Dendritic cell treated with granulocyte-macrophage colony-stimulating factor and Interleukin-4, amounts not matched to agents 40 ng/mL and 50 ng/mL, for 4 days (primary cell): Measurements from ENCODE around the gene SARDH.
"Not testable (repeated sequence)": the region's sequence is repeated elsewhere in the genome, so short reads cannot be mapped to it uniquely, and the experiment has no call there.

Experiments
- H3K27ac Mint-ChIP-seq: one replicate; pipeline ENCODE4 v1.8.0; 2022; ENCODE audit warnings: mild to moderate bottlenecking, mixed read lengths
- H3K27me3 Mint-ChIP-seq: one replicate; pipeline ENCODE4 v1.8.0; 2022; ENCODE audit warnings: mild to moderate bottlenecking, mixed read lengths
- H3K36me3 Mint-ChIP-seq: one replicate; pipeline ENCODE4 v1.8.0; 2022; ENCODE audit warnings: low read depth, mixed read lengths
- H3K4me1 Mint-ChIP-seq: one replicate; pipeline ENCODE4 v1.8.0; 2022; ENCODE audit warnings: low read depth, mixed read lengths
- H3K4me3 Mint-ChIP-seq: one replicate; pipeline ENCODE4 v1.8.0; 2022; ENCODE audit warnings: mild to moderate bottlenecking, moderate library complexity, mixed read lengths
- H3K9me3 Mint-ChIP-seq: one replicate; pipeline ENCODE4 v1.8.0; 2022; ENCODE audit warnings: mixed read lengths
- intact Hi-C: fragments of 100-400 bp; cut with micrococcal nuclease; formaldehyde crosslinking; loops from one replicate; pipeline ENCODE4 v1.15.0; 2022

Gene SARDH

DNA sequence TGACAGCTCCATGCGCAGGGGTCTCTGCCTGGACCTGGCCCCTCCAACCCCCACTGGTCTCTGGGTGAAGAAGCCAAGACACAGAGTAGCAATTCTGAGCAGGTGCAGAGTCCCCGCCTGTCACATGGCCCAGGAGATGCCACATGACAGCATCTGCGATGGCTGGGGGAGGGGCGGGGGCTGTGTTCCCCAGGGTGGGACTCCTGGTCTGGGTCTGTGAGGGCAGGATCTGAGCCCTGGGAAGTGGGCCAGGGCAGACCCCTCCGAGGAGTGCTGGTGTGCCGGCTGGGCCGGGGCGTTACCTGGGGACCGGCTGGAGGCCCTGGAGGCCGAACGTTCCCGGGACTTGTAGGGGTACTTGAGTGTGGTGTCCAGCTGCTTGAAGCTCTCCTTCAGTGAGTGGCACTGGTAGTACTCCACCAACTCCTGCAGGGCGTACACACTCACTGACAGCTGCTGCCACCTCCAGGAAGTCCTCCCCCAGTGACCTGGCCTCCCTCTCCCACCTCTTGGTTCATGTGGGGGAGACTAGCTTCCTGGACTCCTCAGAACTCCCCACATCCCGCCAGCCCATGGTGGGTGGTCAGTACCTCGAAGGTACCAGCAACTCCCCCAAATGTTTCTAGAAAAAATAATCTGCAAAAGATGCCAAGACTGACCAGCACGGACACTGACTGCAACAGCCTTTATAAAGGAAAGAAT, 32.1 kb upstream of the SARDH start:
- H3K27me3 Mint-ChIP-seq = no peaks in the 10 kb centered on the region
- H3K9me3 Mint-ChIP-seq = peaks cover 21% of the 10 kb centered on the region
- no peak overlapping the region for H3K27ac Mint-ChIP-seq
- no peaks in the 10 kb centered on the region for H3K4me1 Mint-ChIP-seq
- intact Hi-C loops = no loop called here
- H3K4me3 Mint-ChIP-seq = no peak overlapping the region
- H3K36me3 Mint-ChIP-seq = peaks cover 94% of the 10 kb centered on the region

DNA sequence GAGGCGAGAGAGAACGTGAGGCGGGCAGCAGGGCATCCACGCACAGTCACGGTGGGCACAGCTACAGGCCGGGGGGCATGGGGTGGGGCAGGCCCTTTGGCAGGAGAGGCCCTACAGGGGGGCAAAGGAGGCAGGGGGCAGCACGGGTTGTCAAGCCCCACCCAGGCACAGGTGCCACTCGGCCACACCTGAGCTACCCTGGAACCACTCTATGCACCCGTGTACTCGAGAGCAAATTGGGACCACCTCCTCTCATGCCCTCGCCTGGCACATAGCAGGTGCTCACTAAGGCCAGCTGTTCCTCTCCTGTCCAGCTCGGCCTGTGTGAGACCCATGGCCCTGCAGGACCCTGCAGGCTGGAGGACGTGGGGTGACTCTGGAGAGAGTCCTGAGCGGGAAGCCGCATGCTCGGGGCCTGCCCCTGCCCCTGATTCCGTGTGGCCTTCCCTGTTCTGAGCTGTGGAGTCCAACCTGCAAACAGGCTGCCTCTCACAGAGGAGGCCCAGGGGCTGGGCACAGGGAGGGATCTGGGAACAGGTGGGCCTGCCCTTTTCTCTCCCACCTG, 31.4 kb upstream of the SARDH start:
- intact Hi-C loops = no loop called here
- H3K36me3 Mint-ChIP-seq = peaks cover 93% of the 10 kb centered on the region

DNA sequence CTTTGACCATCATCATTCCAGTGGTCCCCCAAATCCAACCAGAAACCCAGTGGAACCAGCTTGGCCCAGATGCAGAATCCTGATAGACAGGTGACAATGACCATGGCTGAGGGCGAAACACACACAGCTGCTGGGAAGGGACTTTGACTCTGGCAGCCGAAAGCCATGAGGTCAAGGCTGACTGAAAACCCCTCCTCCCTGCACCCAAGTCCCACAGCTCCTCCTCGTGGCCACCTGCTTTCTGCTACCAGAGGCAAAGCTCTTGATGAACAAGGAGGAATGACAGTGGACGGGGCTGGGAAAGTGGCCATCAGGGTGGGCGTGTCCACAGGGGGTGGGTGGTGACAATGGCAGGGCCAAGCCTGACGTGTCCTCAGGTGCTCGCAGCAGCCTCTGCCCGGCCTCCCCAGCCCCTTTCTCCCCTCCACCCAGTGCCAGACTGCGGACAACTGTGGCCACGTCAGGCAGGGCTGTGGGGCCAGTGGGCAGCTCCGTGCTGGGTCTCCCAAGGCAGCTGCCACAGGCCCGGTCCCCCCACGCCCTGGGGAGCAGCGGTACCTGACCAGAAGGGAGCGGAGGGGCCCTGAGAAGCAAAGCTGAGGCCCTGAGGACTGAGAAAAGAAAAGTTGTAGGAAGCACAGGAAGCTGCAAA, 30.8 kb upstream of the SARDH start:
- H3K4me1 Mint-ChIP-seq = no peaks in the 10 kb centered on the region
- no peak overlapping the region for H3K27ac Mint-ChIP-seq
- H3K9me3 Mint-ChIP-seq = peaks cover 21% of the 10 kb centered on the region
- H3K27me3 Mint-ChIP-seq = no peaks in the 10 kb centered on the region
- H3K4me3 Mint-ChIP-seq = no peak overlapping the region
- intact Hi-C loops = no loop called here
- peaks cover 93% of the 10 kb centered on the region for H3K36me3 Mint-ChIP-seq

More for the DNA sequence above, 31.4 kb upstream of the SARDH start:
- H3K4me3 Mint-ChIP-seq = no peak overlapping the region
- H3K27me3 Mint-ChIP-seq = no peaks in the 10 kb centered on the region
- no peak overlapping the region for H3K27ac Mint-ChIP-seq
- no peaks in the 10 kb centered on the region for H3K4me1 Mint-ChIP-seq
- H3K9me3 Mint-ChIP-seq = peaks cover 21% of the 10 kb centered on the region

DNA sequence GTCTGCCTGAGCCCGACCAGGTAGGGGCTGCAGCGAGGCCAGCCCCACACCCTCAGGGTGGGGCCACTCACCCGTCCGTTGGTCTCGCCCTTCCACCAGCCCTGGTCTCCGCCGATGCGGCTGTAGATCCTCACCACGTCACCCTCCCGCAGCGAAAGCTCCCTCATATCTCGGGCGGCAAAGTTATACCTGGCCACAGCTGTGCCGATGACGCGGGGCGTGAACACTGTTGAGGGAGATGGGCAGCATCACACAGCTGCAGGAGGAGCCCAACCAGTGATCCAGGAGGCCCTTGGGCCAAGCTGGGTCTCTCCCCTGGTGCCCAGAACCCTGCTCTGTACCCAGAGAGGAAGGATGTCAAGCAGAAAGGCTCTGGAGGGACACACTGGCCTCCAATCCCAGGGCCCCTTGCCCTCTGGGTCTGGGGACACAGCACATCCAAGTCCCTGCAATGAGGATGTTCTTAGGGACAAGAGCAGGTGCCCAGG, 30.3 kb upstream of the SARDH start:
- peaks cover 93% of the 10 kb centered on the region for H3K36me3 Mint-ChIP-seq
- no peak overlapping the region for H3K27ac Mint-ChIP-seq
- no peaks in the 10 kb centered on the region for H3K4me1 Mint-ChIP-seq

DNA sequence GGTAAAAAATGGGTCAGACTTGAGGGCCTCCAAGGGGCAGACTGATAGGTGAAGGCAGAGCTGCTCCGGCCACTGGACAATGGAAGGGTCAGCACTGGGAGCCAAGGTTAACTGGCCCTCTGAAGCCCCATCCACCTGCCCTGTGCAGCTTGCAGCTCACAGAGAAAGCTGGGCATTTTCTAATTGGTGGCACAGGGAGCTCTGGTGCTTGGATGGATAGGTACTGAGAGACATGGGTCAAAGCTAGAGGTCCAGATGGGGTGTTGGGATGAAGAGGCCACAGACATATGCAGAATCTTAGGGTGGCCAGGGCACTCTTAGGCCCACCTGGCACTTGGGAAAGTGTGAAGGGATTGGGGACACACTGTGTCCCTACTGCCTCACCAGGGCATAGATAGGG, 29.5 kb upstream of the SARDH start:
- Mint-ChIP-seq H3K27me3 (no peaks in the 10 kb centered on the region), H3K4me1 (no peaks in the 10 kb centered on the region), H3K4me3 (no peak overlapping the region), H3K9me3 (peaks cover 21% of the 10 kb centered on the region), H3K27ac (no peak overlapping the region), H3K36me3 (peaks cover 95% of the 10 kb centered on the region)
- intact Hi-C loops = no loop called here

More for the DNA sequence above, 30.3 kb upstream of the SARDH start:
- Mint-ChIP-seq H3K4me3 (no peak overlapping the region), H3K27me3 (no peaks in the 10 kb centered on the region), H3K9me3 (peaks cover 21% of the 10 kb centered on the region)
- intact Hi-C loops = no loop called here

DNA sequence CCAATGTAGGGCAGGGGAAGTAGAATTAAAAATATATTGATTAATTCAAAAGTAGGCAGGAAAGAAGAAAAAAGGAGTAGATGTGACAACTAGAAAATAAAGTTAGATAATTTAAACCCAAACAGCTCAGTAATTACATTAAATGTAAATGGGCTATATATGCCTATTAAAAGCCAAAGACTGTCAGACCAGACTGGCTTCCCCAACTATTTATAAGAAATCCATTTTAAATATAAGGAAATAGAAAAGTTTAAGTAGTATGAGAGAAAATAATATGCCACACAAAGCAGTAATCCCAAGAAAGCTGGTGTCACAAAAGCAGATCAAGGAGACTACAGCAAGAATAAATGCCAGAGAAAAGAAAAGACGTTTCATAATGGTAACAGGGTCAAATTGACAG, 28.9 kb upstream of the SARDH start:
- H3K36me3 Mint-ChIP-seq = peaks cover 95% of the 10 kb centered on the region
- intact Hi-C loops = no loop called here
- H3K4me3 Mint-ChIP-seq = no peak overlapping the region
- H3K27ac Mint-ChIP-seq = no peak overlapping the region
- peaks cover 21% of the 10 kb centered on the region for H3K9me3 Mint-ChIP-seq
- H3K4me1 Mint-ChIP-seq = no peaks in the 10 kb centered on the region
- no peaks in the 10 kb centered on the region for H3K27me3 Mint-ChIP-seq

DNA sequence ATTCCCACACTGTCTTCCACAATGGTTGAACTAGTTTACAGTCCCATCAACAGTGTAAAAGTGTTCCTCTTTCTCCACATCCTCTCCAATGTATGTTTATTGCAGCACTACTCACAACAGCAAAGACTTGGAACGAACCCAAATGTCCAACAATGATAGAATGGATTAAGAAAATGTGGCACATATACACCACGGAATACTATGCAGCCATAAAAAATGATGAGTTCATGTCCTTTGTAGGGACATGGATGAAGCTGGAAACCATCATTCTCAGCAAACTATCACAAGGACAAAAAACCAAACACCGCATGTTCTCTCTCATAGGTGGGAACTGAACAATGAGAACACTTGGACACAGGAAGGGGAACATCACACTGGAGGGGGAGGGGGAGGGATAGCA, 28.1 kb upstream of the SARDH start:
- peaks cover 21% of the 10 kb centered on the region for H3K9me3 Mint-ChIP-seq
- not testable (repeated sequence) for H3K27ac Mint-ChIP-seq, H3K27me3 Mint-ChIP-seq

DNA sequence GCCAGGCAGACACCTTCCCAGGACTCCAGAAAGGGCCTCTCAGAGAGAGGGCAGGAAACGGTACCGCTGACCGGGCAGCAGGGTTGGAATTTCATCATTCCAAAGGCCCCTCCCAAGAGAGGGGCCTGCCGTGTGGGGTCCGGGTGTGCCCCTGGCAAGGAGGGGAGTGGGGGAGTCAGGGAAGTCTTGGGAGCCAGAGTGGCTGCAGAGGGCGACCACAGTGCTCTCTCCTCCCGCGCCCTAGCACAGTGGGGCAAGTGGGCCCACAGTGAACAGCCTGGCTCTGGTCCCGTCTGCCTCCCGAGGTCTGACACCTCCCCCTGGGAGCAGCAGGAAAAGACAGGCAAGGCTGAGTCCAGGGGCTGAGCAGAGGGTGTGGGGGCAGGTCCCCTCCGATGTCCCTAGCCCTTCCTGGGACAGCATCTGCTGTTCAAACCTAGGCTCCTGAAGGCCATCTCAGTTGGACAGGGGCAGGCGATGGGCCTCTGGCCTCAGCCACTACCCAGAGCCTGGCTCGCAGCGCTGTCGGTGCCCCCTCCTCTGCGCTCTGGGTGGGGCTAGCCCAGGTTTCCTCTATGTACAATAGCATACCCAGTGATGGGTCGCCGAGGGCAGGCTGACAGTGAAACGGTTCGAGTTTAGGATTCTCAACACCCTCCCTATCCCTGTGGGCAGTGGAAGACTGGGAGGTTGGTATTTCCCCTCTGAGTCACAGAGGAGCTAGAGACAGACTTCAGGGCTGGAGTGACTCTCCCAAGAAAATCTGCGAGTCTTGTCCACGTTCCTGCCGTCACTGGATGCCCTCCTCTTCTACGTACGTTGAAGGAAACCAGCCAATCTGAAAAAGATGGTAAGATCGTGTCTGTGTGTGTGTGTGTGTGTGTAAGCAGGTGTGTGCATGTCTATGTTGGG, 25.4 kb upstream of the SARDH start:
- Mint-ChIP-seq H3K36me3 (peaks cover 78% of the 10 kb centered on the region), H3K4me1 (no peaks in the 10 kb centered on the region), H3K27ac (no peak overlapping the region), H3K9me3 (peaks cover 19% of the 10 kb centered on the region), H3K4me3 (no peak overlapping the region), H3K27me3 (no peaks in the 10 kb centered on the region)
- intact Hi-C loops = no loop called here

More for the DNA sequence above, 28.1 kb upstream of the SARDH start:
- H3K4me3 Mint-ChIP-seq, intact Hi-C loops, H3K4me1 Mint-ChIP-seq: not testable (repeated sequence)
- H3K36me3 Mint-ChIP-seq = peaks cover 95% of the 10 kb centered on the region

DNA sequence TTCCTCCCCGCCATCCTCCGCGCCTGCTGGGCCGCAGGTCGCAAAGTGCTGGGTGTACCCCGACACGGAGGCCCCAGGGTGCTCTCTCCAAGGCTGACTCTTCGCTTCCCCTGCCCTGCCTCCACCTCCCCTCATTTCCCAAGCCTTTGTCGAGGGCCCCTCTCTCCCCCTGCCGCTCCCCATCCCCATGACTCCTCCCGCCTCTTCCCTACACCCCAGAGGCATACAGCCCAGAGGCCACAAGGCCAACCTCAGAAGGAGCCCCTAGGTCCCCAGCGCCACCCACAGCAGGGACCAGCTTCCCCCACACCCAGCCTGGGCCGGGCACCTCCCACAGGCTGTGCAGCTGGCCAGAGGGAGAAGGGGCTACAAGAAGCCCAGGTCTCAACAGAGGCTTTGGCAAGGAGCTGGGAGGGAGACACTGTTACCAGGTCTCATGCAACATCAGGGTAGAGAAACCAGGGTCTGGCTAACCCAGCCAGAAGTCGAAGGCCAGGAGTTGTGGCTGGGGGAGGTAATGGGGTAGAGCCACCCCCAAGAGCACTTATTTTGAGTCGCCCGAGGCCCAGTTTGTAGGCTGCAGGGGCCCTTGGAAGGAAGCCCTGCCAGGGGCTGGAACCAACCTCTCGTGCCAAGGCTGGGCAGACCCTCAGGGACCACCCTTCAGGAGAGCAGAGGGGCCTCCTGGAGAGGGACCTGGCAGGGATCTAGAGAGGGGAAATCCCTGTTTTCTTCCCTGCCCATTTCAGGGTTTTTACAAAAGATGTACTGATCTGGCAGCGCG, 24.5 kb upstream of the SARDH start:
- H3K36me3 Mint-ChIP-seq = peaks cover 69% of the 10 kb centered on the region
- intact Hi-C loops = no loop called here
- peaks cover 10% of the 10 kb centered on the region for H3K9me3 Mint-ChIP-seq
- no peak overlapping the region for H3K27ac Mint-ChIP-seq
- no peaks in the 10 kb centered on the region for H3K27me3 Mint-ChIP-seq
- H3K4me3 Mint-ChIP-seq = no peak overlapping the region
- H3K4me1 Mint-ChIP-seq = no peaks in the 10 kb centered on the region

DNA sequence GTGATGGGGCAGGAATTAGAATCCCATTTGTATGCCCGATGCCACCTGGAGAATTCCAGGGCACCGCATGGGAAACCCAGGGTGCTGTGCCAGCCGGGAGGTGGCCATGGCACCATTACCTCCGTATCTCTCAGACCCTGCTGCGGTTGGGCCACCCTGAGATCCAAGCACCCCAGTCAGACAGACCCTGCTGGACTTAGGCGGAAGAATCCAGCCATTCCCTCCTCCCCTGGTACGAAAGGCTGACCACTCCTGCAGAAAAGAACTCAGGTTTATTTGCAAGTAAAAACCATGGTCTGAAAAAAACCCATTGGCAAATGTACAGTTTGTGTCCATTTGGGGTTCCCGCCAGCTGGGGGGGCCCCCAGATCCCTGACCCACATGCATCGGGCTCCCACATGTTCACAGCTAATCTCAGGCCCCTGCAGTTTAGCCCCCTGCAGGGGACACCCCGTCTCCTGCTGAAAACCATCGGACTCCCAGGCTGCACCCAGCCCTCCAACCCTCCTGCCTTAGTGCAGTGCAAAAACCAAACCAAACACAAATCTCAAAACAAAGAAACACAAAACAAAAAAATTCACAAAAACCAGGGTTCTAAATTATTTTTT, 23.6 kb upstream of the SARDH start:
- intact Hi-C loops = no loop called here
- Mint-ChIP-seq H3K27ac (no peak overlapping the region), H3K27me3 (no peaks in the 10 kb centered on the region), H3K4me1 (no peaks in the 10 kb centered on the region), H3K4me3 (no peak overlapping the region), H3K36me3 (peaks cover 60% of the 10 kb centered on the region), H3K9me3 (peaks cover under 1% of the 10 kb centered on the region)

DNA sequence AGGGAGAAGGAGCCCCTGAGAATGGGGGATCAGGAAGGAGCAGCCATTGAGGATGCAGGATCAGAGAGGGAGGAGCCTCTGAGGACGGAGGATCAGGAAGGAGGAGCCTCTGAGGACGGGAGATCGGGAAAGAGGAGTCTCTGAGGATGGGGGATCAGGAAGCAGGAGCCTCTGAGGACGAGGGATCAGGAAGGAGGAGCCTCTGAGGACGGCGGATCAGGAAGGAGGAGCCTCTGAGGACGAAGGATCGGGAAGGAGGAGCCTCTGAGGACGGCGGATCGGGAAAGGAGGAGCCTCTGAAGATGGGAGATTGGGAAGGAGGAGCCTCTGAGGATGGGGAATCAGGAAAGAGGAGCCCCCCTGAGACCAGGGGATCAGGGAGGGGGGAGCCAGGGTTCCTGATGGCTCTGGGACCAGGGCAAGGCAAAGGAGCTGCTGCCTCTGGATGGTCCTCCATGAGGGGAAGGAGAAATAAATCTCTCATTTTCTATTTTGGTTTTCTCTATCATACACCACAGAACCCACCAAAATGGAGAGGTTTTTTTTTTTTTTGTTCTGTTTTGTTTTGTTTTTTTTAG, 22.6 kb upstream of the SARDH start:
- no peak overlapping the region for H3K27ac Mint-ChIP-seq
- intact Hi-C loops = no loop called here
- no peaks in the 10 kb centered on the region for H3K27me3 Mint-ChIP-seq
- H3K36me3 Mint-ChIP-seq = peaks cover 54% of the 10 kb centered on the region
- no peaks in the 10 kb centered on the region for H3K4me1 Mint-ChIP-seq
- no peak overlapping the region for H3K4me3 Mint-ChIP-seq
- H3K9me3 Mint-ChIP-seq = no peaks in the 10 kb centered on the region

DNA sequence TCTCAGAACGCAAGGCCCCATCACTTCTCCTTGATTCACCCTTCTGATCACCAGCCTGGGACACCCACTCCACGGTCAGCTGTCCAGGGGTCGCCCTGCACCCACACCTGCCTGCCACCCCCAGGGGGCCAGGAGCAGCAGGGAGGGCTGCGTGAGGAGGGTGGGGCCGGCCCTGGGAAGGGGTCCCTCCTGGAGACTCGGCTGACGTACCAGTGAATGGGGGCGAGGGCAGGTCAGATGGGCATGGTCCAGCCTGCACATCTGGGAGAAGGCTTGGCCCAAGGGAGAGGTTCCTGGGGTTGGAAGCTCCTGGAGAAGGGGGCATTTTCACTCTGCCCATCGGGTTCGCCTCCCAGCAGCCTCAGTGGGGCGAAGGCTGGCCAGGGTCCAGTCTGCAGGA, 21.8 kb upstream of the SARDH start:
- Mint-ChIP-seq H3K4me1 (no peaks in the 10 kb centered on the region), H3K36me3 (peaks cover 46% of the 10 kb centered on the region), H3K4me3 (no peak overlapping the region), H3K27me3 (peaks cover 5% of the 10 kb centered on the region), H3K9me3 (no peaks in the 10 kb centered on the region), H3K27ac (no peak overlapping the region)
- intact Hi-C loops = no loop called here
